Lower leg skin (tissue), 4 donors: ENCODE measurements around the gene NUDT22. TPM values are rescaled to one million over a fixed set of nuclear protein-coding genes. Genes with fewer than 3 reads are reported as not detected.

ENCODE experiments used
- DNase-seq, 2 donors: peaks; one replicate each; pipeline ENCODE4 v3.0.0-alpha.2; 2019; ENCODE audit warnings: low spot score in 2 of 2
- H3K4me3 ChIP-seq: fragments of 200-600 bp; sonication (generic); 2 replicates; pipeline ENCODE4 v1.5.1; 2017; ENCODE audit warnings: mild to moderate bottlenecking, low read depth; ENCODE audit not compliant: poor library complexity, severe bottlenecking
- CTCF ChIP-seq, 3 donors: fragments of 450-650 bp; IDR thresholded peaks; one replicate each; pipeline ENCODE4 v1.5.1; 2016; ENCODE audit warnings: antibody characterized with exemption in 3 of 3, mild to moderate bottlenecking in 3 of 3, moderate library complexity in 2 of 3
- POLR2A ChIP-seq, 2 donors: fragments of 450-650 bp; IDR thresholded peaks; one replicate each; pipeline ENCODE4 v1.6.1; 2016 to 2017; ENCODE audit warnings: antibody characterized with exemption in 2 of 2, mild to moderate bottlenecking in 1 of 2, moderate library complexity in 1 of 2
- WGBS, 2 donors: methylation state at CpG; one replicate each; pipeline ENCODE4 v1.1.5; 2018; 5-methylcytosine and 5-hydroxymethylcytosine counted together
- intact Hi-C: fragments of 100-400 bp; cut with DNase I; formaldehyde crosslinking; loops from one replicate; pipeline ENCODE4 v1.15.0; 2023; ENCODE audit warnings: low total_unique reads
- total RNA-seq, 4 donors: library from RNA; depleted of rRNA; stranded (reverse); fragments of >200 nt; gene quantifications; one replicate each; pipeline ENCODE4 v1.1.0, GENCODE V29; 2016

Gene NUDT22
- total RNA-seq, 4 donors from 2014 or later, result 44.7 to 75.6 (median 68.3) TPM

GRCh38 chr11:64229090-64229743, 3.1 kb downstream of the NUDT22 start:
- TF ChIP-seq POLR2A (IDR thresholded peaks at IDR 0.05), result no peak
- TF ChIP-seq CTCF (IDR thresholded peaks at IDR 0.05), result no peak
- WGBS, 2 donors, result 73 to 90% methylated on average over 5 to 12 of the region's 12 CpGs
- intact Hi-C loops, result no loop called here

GRCh38 chr11:64229744-64230170, 3.7 kb downstream of the NUDT22 start:
- 29 to 39% methylated on average over 13 of the region's 13 CpGs for WGBS, 2 donors
- peak overlapping the region; percentile 58 for H3K4me3 ChIP-seq
- TF ChIP-seq POLR2A (IDR thresholded peaks at IDR 0.05), result no peak
- no peak for TF ChIP-seq CTCF (IDR thresholded peaks at IDR 0.05)
- intact Hi-C loops, result no loop called here
- DNase-seq, result no peak

More at GRCh38 chr11:64229090-64229743, 3.1 kb downstream of the NUDT22 start:
- DNase-seq, result no peak
- H3K4me3 ChIP-seq, result no peak overlapping the region

DNA sequence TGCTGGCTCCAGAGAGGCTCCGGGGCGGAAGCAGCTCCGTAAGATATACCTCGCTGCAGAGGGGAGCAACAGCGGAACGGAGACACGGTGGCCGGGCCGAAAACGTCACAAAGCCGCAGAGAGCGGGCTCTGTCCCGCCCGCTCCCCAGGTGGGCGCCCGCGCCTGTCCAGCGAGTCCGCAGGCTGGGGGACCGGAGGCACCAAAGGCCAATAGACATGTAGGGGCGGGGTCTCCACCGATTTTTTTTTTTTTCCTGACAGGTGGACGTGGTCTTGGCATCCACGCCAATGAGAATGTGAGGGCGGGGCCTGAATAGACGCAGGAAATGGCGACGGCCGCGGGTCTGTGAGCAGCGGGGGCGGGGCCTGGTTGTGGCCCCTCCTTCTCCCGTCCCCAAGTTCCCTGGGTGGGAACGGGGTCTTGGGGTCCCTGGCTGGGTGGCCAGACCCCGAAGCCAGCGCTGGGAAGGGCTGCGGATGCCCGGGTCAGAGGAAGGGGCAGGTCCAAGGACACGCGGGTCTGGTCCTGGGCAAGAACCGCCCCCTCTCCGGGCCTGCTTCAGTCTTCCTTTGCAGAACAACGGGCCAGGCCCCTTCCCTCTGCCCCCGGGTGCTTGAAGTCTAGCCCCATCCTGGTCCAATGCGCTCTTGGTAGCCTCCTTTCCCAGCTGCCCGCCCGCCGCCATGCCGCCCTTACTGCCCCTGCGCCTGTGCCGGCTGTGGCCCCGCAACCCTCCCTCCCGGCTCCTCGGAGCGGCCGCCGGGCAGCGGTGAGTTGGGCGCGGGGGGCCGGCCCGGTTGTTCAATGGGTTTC, 4.3 kb downstream of the NUDT22 start, which contains the start of gene DNAJC4:
Gene DNAJC4 (plus strand): TSS at position 378 of the 814 bp plus-strand sequence. CDS start 307 bp downstream, at position 685.
- peak within 1 kb of the TSS; percentile 58 for H3K4me3 ChIP-seq
- intact Hi-C loops, result no loop called here
- DNase-seq, result peak; percentile 91 to 98
- no peak for TF ChIP-seq POLR2A (IDR thresholded peaks at IDR 0.05)
- no peak for TF ChIP-seq CTCF (IDR thresholded peaks at IDR 0.05)
- 0 to 2% methylated on average over 40 to 60 of the region's 62 CpGs for WGBS, 2 donors

GRCh38 chr11:64230985-64231365, 4.9 kb downstream of the NUDT22 start:
- H3K4me3 ChIP-seq, result peak overlapping the region; percentile 58
- DNase-seq, result no peak
- intact Hi-C loops, result no loop called here
- WGBS, 2 donors, result 11 to 12% methylated on average over 8 of the region's 8 CpGs
- no peak for TF ChIP-seq POLR2A (IDR thresholded peaks at IDR 0.05)
- no peak for TF ChIP-seq CTCF (IDR thresholded peaks at IDR 0.05)

- WGBS, 2 donors, result 66 to 87% methylated on average over 7 of the region's 7 CpGs
- intact Hi-C loops, result no loop called here
- no peak for DNase-seq
- H3K4me3 ChIP-seq, result no peak overlapping the region
- no peak for TF ChIP-seq CTCF (IDR thresholded peaks at IDR 0.05)
- no peak for TF ChIP-seq POLR2A (IDR thresholded peaks at IDR 0.05)
These were observed 5.5 kb downstream of the NUDT22 start for GRCh38 chr11:64231546-64231945.
